ENCODE data around the gene CD163.
A peak's percentile ranks its signal among the peaks of the same experiment; 100 is the strongest.
"Not testable (repeated sequence)": the region's sequence is repeated elsewhere in the genome, so short reads cannot be mapped to it uniquely, and the experiment has no call there.

Gene CD163

DNA sequence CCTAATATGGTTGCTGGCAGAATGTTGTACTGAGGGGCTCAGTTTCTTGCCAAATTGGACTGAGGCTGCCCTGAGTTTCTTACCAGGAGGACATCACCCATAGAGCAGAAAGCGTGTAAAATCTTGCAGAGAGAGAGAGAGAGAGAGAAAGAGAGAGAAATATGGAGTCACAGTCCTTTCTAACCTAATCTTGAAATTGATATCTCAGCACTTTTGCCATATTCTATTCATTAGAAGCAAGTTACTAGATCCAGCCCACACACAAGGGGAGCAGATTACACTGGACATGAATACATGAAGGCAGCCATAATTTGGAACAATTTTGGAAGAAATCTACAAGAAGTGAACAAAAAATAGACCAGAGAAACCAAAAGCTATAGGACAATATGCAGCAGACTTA, 55.5 kb downstream of the CD163 start:
- no peak for DNase-seq

DNA sequence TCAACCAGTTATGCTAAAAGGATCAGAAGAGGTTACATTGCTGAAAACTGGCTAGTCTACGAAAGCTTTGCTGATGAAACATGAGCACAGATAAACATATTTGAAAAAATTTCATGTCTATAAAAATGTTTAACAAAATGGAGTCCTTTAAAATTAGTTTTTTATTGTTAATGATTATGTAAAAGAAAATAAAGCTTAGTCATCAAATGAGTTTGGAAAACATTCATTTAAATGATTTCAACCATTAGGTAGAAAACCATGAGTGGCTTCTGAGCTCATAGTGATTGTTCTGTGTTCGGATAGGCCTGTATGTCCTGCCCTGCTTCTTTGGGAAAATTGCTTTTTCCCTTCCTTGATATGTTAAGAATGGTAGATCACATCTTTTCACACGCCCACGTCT, 59.0 kb downstream of the CD163 start:
- DNase-seq, result no peak

DNA sequence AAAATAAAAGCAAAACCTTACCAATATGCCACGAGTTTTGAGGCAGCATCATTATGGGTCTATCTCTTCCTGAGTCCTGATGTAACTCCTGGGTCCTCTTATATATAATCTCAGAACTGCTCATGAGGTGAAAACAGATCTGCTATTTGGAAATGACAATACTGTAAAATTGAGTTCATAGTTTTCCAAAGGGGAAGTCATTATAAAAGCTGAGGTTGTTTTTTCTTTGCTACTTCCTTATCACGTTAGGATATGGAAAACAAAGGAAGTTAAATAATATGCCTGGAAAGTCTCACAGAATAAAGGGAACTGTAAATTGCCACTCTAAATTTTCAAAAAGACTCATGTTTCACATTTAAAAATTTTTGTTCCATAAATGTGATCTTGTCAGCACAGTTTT, 59.5 kb downstream of the CD163 start, which contains the start of gene CD163L1:
CD163L1 (minus strand) TSS at position 78 of the 400 bp plus-strand sequence; CDS start at position 52, 26 bp downstream.
- no peak for DNase-seq

GRCh38 chr12:7441216-7441615, 62.4 kb downstream of the CD163 start:
- DNase-seq, result no peak

DNA sequence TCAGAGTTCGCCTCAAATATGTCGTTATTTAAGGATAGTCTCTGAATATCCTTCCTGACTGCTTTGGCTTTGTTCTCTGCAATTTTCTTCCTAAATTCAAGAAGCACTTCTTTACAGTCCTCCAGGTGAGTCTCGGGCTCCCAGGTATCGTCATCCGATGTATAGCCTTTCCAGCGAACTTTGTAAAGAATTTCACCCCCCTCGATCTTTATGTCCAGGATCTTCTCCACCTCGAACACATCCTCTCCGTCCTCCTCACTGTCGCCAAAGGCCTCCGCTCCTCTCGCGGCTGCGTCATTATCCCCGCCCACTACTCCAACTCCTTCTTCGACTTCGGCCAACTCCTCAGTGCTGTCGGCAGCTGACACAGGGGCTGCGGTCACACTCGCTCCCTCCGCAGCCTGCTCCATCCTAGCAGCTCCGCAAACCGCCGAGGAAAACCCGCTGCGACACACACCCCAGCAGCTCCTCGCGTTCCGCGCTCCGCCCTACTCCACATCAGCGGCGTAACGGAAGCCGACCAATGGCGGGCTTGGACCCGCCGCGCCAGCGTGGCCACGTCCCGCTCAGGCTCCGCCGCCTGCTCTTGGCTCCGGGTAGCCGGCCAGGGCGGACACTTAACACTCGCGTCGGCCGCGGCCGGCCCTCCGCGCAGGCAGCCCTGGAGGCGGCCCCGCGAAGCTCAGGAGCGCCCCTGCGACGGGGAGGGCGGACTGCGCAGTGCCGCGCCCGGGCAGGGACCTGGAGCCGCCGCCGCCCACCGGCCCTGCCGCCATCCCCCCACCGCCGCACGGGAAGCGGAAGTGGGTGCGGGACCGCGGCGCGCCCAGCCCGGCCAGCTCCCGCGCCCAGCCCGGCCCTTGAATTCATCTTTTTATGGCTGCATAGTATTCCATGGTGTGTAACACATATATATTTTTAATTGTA, 63.7 kb downstream of the CD163 start:
- DNase-seq, result peak; percentile 21

DNA sequence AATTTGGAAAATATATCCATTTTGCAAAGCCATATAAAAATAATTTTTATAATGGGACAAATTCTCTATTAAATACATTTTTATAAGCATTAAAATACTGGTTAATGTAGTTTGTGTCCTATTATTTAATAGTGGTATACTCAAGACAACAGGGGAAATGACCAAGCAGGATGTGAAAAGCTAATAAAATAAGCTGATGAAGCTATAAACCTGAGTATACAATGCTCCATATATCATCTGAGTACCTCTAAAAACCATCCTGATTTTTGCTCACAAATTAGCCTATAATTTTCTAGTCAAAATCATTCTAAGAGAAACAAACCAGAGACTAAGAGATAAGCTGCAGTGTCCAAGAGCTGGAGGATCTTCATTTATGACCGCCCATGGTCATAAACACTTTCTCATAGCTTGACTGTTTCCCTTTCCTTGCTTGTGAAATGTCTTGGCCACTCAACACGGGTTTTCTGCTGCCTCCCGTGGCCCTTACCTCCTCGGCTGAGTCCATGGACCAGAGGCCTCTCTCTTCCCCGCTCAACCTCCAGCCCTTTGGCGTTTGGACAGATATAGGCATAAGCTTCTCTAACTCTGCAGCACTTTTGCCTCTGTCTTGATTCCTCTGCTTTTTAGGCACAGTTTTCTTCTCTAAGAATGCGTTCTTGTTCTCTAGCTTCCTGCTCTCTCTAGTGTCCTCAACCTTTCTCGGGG, 65.1 kb downstream of the CD163 start:
- not testable (repeated sequence) for DNase-seq

- DNase-seq, result not testable (repeated sequence)
Observed at GRCh38 chr12:7437494-7437893, 66.1 kb downstream of the CD163 start.

GRCh38 chr12:7434670-7435069, 68.9 kb downstream of the CD163 start:
- DNase-seq, result no peak

DNA sequence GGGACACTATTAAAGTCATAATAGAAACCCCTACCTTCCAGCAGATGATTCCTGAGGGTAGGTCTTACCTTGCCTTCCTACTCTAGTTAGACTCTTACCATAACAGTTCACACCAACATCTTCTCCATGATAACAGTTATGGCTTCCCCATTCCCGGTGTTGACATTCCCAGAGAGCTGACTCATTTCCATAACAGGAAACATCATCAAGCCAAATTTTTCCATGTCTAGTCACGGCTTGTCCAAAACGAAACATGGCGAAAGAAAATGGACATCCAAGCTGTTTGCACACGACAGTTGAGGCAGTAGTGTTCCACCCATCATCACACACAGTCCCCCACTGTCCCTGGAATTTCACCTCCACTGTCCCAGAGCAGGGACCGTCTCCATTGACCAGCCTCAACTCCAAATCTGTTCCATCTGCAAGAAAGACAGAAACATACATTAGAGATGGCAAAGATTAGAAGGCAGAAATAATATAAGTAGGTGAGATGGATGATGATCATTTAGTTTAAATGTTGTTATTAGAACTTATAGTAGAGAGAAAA, 70.2 kb downstream of the CD163 start:
- DNase-seq, result no peak

- DNase-seq, result no peak
Observed at GRCh38 chr12:7431993-7432685, 71.4 kb downstream of the CD163 start.

Data from activated gamma-delta T cell treated with Interleukin-2 at 50 U/mL for 16 hours (primary cell).